ENCODE data around the gene PHKG1. TPM values are rescaled to one million over a fixed set of nuclear protein-coding genes. Genes with fewer than 3 reads are reported as not detected.
"Not testable (repeated sequence)": the region's sequence is repeated elsewhere in the genome, so short reads cannot be mapped to it uniquely, and the experiment has no call there.

The PHKG1 gene
- total RNA-seq, 4 donors from 2014 or later = 0.31 to 1.4 (median 0.80) TPM

DNA sequence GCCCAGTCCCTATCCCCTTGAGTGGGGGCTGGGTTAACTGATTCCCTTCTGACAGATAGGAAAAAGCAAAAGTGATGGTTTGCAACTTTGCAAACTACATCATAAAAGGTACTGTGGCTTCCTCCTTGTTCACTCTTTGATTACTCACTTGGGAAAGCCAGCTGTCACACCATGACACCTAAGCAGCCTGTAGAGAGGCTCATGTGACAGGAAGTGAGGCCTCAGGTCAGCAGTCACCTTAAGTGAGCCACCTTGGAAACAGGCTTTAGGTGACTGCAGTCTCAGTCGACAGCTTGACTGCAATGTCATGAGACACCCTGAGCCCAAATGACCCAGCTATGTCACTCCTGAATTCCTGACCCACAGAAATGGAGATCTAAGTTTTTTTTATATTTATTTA lies 17.9 kb upstream of the PHKG1 start:
- DNase-seq (ENCODE audit: low spot score) = no peak
- ATAC-seq (ENCODE audit: low FRiP score) = no peak
- TF ChIP-seq, protein P1, sequence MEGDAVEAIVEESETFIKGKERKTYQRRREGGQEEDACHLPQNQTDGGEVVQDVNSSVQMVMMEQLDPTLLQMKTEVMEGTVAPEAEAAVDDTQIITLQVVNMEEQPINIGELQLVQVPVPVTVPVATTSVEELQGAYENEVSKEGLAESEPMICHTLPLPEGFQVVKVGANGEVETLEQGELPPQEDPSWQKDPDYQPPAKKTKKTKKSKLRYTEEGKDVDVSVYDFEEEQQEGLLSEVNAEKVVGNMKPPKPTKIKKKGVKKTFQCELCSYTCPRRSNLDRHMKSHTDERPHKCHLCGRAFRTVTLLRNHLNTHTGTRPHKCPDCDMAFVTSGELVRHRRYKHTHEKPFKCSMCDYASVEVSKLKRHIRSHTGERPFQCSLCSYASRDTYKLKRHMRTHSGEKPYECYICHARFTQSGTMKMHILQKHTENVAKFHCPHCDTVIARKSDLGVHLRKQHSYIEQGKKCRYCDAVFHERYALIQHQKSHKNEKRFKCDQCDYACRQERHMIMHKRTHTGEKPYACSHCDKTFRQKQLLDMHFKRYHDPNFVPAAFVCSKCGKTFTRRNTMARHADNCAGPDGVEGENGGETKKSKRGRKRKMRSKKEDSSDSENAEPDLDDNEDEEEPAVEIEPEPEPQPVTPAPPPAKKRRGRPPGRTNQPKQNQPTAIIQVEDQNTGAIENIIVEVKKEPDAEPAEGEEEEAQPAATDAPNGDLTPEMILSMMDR (IDR thresholded peaks at IDR 0.05) = no peak

DNA sequence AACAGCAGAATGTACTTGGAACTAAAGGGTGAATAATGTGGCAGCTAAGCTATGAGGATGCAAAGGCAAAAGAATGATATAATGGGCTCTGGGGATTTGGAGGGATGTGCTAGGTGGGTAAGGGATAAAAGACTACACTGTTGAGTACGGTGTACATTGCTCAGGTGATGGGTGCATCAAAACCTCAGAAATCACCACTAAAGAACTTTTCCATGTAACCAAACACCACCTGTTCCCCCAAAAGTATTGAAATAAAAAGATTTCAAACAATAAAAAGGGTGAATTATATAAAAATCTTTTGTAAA lies 15.2 kb upstream of the PHKG1 start:
- TF ChIP-seq, protein P1 (IDR thresholded peaks at IDR 0.05) = no peak
- ATAC-seq (ENCODE audit: low FRiP score) (no peak), DNase-seq (ENCODE audit: low spot score) (no peak)

- DNase-seq (ENCODE audit: low spot score) = peak; percentile 82
- ATAC-seq (ENCODE audit: low FRiP score) = peak; percentile 100
- TF ChIP-seq, protein P1 (IDR thresholded peaks at IDR 0.05) = no peak
These were observed 13.6 kb upstream of the PHKG1 start, which contains the start of gene CHCHD2 for GRCh38 chr7:56106108-56107073. CHCHD2 (minus strand) TSS chr7:56106476; CDS start chr7:56106413, 63 bp downstream.

DNA sequence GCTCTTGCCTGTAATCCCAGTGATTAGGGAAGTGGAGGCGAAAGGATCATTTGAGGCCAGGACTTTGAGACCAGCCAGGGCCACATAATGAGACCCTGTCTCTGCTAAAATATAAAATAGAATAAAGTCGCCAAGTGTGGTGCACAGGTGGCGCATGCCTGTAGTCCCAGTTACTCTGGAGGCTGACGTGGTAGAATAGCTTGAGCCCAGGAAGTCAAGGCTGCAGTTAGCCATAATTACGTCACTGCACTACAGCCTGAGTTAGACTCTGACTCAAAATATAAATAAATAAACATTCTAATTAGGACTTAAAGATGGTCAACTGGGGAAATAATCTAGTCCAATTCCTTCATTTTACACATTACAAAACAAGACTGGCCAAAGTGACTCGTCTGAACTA lies 12.8 kb upstream of the PHKG1 start:
- TF ChIP-seq, protein P1 (IDR thresholded peaks at IDR 0.05) = no peak
- DNase-seq (ENCODE audit: low spot score) = no peak
- no peak for ATAC-seq (ENCODE audit: low FRiP score)

DNA sequence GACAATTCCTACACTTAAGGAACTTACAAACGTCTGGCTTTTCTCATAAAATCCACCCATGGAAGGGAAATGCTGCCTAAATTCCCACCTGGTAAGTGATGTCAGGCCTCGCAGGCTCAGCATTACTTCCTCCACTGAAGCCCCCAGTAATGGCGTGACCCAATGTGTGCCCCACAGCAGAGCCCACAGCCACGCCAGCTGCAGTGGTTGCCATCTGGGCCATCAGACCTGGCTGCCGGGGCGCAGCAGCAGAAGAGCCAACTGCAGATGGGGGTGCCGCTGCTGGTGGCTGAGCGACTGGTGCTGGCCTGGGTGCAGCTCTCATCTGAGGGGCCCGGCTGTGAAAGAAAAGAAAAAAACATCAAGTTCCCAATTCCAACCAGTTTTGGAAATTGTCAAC lies 11.4 kb upstream of the PHKG1 start:
- not testable (repeated sequence) for DNase-seq (ENCODE audit: low spot score); ATAC-seq (ENCODE audit: low FRiP score)

GRCh38 chr7:56099653-56100052 lies 6.9 kb upstream of the PHKG1 start:
- DNase-seq (ENCODE audit: low spot score) (no peak), ATAC-seq (ENCODE audit: low FRiP score) (no peak)
- TF ChIP-seq, protein P1 (IDR thresholded peaks at IDR 0.05) = no peak

GRCh38 chr7:56098187-56099008 lies 5.6 kb upstream of the PHKG1 start:
- peak; percentile 30 for ATAC-seq (ENCODE audit: low FRiP score)
- not testable (repeated sequence) for DNase-seq (ENCODE audit: low spot score)
